IPS-NIHi7 (cell line): Measurements from ENCODE around the gene POU4F2.
A peak's percentile ranks its signal among the peaks of the same experiment; 100 is the strongest.
"Not testable (repeated sequence)": the region's sequence is repeated elsewhere in the genome, so short reads cannot be mapped to it uniquely, and the experiment has no call there.

Experiments used
- DNase-seq: peaks from one replicate; pipeline ENCODE4 v3.0.0; 2012; ENCODE audit warnings: mixed read lengths; ENCODE audit errors: extremely low spot score

POU4F2 gene

DNA sequence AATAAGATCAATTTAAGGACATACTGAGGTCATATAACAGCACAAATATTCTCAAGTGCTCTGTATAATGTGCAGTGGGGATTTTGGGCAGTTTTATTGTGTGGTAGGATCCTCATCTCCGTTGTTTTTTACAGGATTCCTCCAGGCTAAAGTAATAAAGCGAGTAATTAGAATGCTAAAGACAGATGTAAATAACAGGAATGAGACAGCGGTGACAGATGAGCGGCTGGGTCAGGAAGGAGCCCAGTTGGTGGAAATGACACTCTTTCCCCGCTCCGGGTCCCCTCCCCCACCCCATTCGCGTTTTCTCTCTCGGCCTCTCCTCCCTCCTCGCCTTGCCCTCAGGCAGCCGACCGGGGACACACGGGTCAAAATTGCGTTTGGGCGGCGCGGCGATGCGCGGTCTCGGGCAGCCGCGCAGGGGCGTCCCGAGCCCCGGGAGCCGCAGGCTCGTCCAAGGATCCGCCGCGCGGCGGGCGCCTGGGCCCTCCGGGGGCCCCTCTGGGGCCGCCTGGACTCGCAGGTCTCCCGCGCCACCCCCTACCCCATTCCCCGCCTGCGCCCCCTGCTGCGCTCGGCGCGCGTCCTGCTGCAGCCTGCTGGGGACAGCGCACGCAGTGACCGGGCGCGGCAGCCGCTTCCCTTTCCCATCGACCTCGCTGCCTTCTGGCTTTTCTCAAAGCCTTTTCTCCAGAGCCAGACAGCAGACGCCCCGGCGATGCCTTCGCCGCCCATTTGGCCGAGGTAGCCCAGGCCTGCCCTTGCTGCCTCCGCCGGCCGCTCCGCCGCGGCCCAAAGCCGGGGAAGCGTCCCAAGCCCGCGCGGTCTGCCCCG lies 16.2 kb downstream of the POU4F2 start:
- DNase-seq, result peak; percentile 57

- DNase-seq, result no peak
Observed at GRCh38 chr4:146655521-146655856, 16.8 kb downstream of the POU4F2 start.

GRCh38 chr4:146661367-146661766 lies 22.7 kb downstream of the POU4F2 start:
- no peak for DNase-seq

DNA sequence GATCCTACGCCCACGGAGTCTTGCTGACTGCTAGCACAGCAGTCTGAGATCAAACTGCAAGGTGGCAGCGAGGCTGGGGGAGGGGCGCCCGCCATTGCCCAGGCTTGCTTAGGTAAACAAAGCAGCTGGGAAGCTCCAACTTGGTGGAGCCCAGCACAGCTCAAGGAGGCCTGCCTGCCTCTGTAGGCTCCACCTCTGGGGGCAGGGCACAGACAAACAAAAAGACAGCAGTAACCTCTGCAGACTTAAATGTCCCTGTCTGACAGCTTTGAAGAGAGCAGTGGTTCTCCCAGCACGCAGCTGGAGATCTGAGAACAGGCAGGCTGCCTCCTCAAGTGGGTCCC lies 25.2 kb downstream of the POU4F2 start:
- DNase-seq, result not testable (repeated sequence)

DNA sequence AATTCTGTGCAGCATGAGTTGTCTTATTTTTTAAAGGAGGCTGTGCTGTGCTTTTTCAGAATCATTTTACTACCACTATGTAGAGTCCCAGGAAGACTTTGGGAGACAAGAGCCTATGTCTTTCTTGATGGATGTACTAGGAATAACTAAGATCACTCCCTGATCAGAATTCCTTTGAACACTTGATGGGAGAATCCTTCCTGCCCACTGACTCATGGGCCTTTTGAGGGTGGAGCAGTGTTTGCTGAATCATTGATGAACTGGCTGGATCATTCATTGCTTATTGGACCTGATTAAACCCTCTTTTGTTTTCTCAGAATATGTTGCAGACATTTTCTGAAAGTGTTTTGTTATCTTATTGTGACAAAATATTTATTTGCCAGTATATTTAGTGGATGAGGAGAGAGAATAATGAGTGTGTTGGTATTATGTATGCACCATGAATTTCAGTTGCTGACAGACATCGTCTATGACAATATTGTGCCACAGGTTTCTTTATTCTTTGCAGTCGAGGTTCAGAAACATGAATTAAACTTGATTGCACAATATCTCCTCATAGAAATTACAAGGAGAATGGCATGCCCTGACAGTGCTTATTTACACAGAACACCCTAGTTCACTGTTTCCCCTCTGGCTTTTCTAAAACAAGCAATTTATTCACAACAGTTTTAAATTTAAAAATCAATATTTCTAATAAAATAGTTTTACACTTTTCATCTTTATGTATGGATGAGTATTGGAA lies 36.3 kb downstream of the POU4F2 start:
- DNase-seq, result no peak
